ENCODE data around the gene BLOC1S5.
"Not testable (repeated sequence)": the region's sequence is repeated elsewhere in the genome, so short reads cannot be mapped to it uniquely, and the experiment has no call there.

Gene BLOC1S5

DNA sequence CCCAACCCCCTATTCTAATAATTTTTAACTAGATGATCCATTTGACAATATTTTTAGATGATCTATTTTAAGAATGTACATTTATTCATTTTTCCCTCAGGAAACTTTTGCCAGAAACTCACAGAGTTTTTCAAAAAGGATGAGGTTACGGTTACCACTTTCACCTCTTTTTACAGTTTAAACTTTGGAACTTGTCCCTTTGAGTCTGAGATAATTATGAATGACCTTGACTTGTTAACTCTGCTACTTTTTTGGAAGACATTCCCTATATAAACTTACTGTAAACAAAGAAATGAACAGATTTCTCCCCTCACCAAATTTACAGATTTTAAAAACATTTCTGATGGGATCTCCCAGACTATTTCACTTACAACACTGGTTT, 18.4 kb upstream of the BLOC1S5 start:
- no peak for DNase-seq (ENCODE audit: low read depth)

- no peak for DNase-seq (ENCODE audit: low read depth)
Observed at GRCh38 chr6:8080362-8081151, 16.4 kb upstream of the BLOC1S5 start.

DNA sequence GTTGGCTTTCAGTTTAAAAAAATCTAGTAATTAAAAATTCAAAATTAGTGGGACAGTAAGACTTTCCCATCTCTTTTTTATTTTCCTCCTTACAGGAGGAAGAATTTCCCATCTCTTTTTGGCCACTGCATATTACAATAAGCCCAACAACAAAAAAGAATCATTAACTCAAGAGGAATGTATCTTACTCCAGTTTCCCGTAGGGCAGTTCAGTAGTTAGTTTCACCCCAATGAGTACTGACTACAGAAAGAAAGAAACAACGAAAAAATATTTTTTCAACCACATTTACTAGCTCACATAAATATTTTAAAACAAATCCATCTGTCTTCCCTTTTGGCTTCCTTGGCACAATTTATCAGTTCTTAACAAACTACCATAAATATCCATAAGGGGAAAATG, 14.9 kb upstream of the BLOC1S5 start:
- DNase-seq (ENCODE audit: low read depth), result no peak

GRCh38 chr6:8077991-8078390, 13.8 kb upstream of the BLOC1S5 start:
- DNase-seq (ENCODE audit: low read depth), result no peak

- DNase-seq (ENCODE audit: low read depth), result no peak
Observed at GRCh38 chr6:8075704-8076103, 11.5 kb upstream of the BLOC1S5 start.

DNA sequence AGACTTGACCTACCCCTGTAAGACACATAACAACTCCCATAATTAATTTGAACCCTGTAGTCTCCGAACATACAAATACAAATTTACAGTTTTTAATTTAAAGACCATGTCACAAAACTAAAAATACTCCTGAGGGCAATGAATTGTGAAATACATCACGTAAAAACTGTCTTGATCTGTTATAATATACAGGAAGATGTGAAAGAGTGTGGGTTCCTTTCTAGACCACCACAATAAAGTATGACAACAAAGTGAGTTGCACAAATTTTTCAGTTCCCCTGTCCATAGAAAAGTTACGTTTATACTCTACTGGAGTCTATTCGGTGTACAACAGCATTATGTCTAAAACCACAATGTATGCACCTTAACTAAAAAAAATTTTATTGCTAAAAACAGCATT, 11.0 kb upstream of the BLOC1S5 start:
- no peak for DNase-seq (ENCODE audit: low read depth)

GRCh38 chr6:8074213-8074612, 10.0 kb upstream of the BLOC1S5 start:
- DNase-seq (ENCODE audit: low read depth), result no peak

- DNase-seq (ENCODE audit: low read depth), result no peak
Observed at GRCh38 chr6:8073758-8074157, 9.6 kb upstream of the BLOC1S5 start.

GRCh38 chr6:8070718-8071117, 6.5 kb upstream of the BLOC1S5 start:
- DNase-seq (ENCODE audit: low read depth), result no peak

GRCh38 chr6:8069631-8070284, 5.6 kb upstream of the BLOC1S5 start:
- no peak for DNase-seq (ENCODE audit: low read depth)

DNA sequence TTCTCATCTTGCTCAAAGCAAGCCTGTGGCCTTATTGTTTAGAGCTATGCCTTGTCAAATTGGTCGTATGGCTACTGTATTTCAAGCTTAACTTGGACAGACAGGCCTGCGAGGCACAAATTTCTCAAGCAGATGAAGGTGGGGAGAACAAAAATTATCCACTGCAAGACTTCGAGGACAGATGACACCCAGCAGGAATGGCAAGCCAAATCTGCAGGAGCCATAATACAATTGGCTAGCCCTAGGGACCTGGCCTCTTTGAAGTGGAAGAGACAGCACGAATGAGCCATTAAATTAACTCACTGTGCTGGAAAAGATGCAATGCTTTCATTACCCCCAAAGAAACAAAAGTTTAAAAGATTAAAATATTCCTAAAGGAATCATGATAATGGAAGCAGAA, 5.0 kb upstream of the BLOC1S5 start:
- no peak for DNase-seq (ENCODE audit: low read depth)

- DNase-seq (ENCODE audit: low read depth), result no peak
Observed at GRCh38 chr6:8066108-8066507, 1.9 kb upstream of the BLOC1S5 start.

DNA sequence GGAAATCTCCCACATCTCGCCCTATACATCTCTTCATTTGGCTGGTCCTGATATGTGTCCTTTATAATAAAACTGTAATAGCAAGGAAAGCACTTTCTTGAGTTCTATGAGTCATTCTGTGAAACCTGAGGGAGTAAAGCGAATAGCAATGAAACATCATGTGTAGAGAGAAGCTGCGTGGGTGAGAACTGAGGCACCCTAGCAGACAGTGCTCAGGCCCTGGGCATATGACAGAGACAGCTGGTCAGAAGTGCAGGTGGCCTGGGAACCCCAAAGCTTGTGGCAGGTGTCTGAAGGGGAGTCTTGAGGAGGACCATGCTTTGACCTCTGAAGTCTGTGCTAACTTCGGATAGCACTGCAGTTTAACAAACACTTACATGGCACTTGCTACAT, 1.3 kb upstream of the BLOC1S5 start:
- DNase-seq (ENCODE audit: low read depth), result no peak

GRCh38 chr6:8064638-8065518, 689 bp upstream of the BLOC1S5 start:
- no peak for DNase-seq (ENCODE audit: low read depth)

DNA sequence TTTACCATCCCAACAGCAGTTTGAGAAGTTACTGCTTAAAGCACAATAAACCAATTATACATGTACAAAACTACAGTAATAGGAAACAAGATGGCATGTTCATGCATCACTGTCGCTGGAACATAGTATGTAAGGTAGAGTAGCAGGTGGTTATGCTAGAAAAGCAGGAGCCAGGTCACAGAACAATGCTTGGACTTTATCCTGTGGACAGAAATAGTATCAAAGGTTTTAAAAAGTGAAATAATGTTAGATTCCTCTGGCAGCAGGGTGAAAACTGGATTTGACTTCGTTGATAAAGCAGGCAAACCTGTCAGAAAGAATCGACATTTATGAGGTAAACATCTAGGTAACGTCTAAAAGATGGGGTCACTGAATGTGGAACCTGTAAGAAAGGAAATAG, 2.5 kb downstream of the BLOC1S5 start:
- DNase-seq (ENCODE audit: low read depth), result no peak

GRCh38 chr6:8060346-8060745, 3.8 kb downstream of the BLOC1S5 start:
- DNase-seq (ENCODE audit: low read depth), result no peak

DNA sequence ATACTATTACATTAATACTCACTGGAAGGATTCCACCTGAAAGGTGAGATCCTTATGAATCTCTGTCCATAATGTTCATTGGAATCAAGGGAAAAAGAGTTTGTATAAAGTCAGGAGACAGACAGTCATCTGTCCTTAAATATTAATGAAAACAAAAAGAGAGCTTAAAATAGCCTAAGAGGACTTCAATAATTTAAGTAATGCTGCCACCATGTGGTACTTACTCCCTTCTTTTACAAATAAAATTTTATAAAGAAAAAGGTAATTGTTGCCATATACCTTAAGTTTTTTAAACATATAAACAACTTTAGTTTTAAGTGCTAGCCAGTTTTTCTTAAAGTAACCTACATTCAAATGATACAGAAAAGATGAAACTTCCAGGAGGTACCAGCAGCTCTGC, 5.1 kb downstream of the BLOC1S5 start:
- DNase-seq (ENCODE audit: low read depth), result no peak

GRCh38 chr6:8057793-8058192, 6.4 kb downstream of the BLOC1S5 start:
- DNase-seq (ENCODE audit: low read depth), result no peak

DNA sequence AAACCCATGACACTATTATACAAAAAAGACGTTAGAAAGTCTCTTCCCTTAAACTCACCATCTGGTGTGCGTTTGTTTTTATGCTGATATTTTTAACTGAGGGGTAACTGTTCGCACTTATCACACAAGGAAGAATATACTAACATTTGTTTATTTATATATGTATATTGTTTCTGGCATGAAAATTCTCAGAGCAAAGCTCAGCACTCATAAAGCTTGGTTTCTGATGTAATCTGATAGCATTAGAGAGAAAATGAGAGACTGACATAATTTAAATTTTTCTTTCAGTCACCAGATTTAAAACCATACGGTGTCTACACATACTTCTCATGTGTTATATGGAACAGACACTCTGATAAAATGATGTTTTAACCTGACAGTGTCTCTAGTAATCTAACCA, 6.9 kb downstream of the BLOC1S5 start:
- DNase-seq (ENCODE audit: low read depth), result no peak

- DNase-seq (ENCODE audit: low read depth), result no peak
Observed at GRCh38 chr6:8054276-8054675, 9.9 kb downstream of the BLOC1S5 start.

DNA sequence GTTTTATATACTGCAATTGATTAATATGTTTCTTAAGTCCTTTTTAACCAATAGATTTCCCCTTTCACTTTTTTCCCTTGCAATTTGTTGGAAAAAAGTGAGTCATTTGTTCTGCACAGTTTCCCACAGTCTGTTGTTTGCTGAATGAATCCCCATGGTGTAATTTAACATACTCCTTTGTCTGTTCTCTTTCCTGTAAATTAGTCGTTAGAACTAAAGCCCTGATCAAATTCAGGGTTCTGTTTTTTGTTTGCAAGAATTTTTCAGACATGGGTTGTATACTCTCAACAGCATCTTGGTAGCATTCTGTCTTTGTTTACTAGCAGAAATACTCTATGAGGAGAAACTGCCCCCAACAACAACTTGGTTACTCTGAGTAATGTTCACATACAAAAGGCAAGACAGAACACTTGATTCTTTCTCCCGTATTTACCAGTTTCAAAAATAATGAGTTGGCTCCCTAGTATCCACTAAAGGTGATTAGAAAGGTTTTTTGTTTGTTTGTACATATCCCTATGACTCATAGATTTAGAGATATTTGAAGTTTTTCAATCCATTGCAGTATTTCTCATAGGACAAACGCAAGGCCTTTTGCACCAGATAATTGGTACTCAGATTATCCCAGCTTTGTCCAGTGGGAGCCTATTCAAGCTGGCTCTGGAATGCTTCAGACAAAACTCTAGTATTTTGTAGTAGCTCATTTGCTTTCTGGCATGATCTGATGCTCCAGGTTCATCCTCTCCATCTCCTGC, 16.5 kb downstream of the BLOC1S5 start:
- DNase-seq (ENCODE audit: low read depth), result no peak

GRCh38 chr6:8045769-8046168, 18.4 kb downstream of the BLOC1S5 start:
- DNase-seq (ENCODE audit: low read depth), result not testable (repeated sequence)

Measured in stimulated activated CD8-positive, alpha-beta memory T cell treated with anti-CD3 and anti-CD28 coated beads, Interleukin-15, amount 100 ng/mL, for 24 hours (primary cell).